ENCODE measurements around the gene CTCF. TPM values are rescaled to one million over a fixed set of nuclear protein-coding genes. Genes with fewer than 3 reads are reported as not detected.

CTCF gene
- total and polyA plus RNA-seq, 10 of the 15 experiments (the other 5 are each of a cell fraction or from before 2014, with no cell fraction given) = 9.1 to 55.0 (median 41.8) TPM

DNA sequence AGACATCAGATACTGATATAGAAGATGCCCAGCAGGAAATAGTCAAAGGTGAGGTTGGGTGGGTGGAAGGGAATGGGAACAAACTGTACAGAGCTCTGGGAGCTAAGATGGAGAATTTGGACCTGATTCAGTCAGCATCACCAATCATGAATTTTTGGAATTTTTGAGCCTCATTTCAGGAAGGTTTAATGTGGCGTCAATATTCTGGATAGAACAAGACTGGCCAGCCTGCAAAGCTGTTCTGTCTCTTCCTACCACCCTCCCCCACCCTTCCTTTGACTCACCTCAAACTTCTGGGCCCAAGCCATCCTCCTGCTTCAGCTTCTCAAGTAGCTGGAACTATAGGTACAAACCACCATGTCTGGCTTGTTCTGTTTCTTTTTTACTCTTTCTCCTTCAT is 32.6 kb downstream of the CTCF start (continued):
- TF ChIP-seq, protein P1, sequence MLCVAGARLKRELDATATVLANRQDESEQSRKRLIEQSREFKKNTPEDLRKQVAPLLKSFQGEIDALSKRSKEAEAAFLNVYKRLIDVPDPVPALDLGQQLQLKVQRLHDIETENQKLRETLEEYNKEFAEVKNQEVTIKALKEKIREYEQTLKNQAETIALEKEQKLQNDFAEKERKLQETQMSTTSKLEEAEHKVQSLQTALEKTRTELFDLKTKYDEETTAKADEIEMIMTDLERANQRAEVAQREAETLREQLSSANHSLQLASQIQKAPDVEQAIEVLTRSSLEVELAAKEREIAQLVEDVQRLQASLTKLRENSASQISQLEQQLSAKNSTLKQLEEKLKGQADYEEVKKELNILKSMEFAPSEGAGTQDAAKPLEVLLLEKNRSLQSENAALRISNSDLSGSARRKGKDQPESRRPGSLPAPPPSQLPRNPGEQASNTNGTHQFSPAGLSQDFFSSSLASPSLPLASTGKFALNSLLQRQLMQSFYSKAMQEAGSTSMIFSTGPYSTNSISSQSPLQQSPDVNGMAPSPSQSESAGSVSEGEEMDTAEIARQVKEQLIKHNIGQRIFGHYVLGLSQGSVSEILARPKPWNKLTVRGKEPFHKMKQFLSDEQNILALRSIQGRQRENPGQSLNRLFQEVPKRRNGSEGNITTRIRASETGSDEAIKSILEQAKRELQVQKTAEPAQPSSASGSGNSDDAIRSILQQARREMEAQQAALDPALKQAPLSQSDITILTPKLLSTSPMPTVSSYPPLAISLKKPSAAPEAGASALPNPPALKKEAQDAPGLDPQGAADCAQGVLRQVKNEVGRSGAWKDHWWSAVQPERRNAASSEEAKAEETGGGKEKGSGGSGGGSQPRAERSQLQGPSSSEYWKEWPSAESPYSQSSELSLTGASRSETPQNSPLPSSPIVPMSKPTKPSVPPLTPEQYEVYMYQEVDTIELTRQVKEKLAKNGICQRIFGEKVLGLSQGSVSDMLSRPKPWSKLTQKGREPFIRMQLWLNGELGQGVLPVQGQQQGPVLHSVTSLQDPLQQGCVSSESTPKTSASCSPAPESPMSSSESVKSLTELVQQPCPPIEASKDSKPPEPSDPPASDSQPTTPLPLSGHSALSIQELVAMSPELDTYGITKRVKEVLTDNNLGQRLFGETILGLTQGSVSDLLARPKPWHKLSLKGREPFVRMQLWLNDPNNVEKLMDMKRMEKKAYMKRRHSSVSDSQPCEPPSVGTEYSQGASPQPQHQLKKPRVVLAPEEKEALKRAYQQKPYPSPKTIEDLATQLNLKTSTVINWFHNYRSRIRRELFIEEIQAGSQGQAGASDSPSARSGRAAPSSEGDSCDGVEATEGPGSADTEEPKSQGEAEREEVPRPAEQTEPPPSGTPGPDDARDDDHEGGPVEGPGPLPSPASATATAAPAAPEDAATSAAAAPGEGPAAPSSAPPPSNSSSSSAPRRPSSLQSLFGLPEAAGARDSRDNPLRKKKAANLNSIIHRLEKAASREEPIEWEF (IDR thresholded peaks at IDR 0.05; ENCODE audit: insufficient replicate concordance, low read depth, low read length) = no peak

DNA sequence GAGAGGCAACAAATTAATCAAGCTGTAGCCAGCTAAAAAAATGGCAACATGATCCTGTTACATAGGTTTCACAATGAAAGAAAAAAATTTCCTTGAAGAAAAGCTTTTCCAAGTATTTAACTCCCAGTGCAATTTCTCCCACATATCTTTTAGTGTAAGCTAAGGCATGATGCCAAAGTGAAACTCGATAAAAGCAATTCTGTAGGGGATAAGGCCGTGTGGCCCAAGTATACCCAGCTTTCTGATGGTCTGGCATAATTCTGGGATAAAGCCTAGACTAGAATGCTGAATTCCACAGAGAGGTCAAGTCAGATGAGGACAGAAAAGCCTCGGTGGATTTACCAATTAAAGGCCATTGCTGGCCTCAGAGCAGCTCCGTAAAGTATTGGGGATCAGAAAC is 36.2 kb downstream of the CTCF start:
- Histone ChIP-seq H2AFZ (ENCODE audit: control insufficient read depth, low read depth, low read length) (no peak overlapping the region), H3K9me3 (replicated peaks; ENCODE audit: control insufficient read depth, insufficient read depth, low read length) (no peaks in the 10 kb centered on the region), H3K36me3 (ENCODE audit: control insufficient read depth in 2 of 2, insufficient read depth in 2 of 2, low read length in 1 of 2) (peaks cover 5 to 11% of the 10 kb centered on the region in 2 experiments), H3K4me1 (ENCODE audit: control insufficient read depth, insufficient read depth, low read length) (no peaks in the 10 kb centered on the region), H3K4me3 (no peak overlapping the region), H4K20me1 (ENCODE audit: control insufficient read depth, insufficient read depth) (no peaks in the 10 kb centered on the region), H3K79me2 (ENCODE audit: control insufficient read depth, insufficient read depth, low read length) (peaks cover 30% of the 10 kb centered on the region), H3K9ac (ENCODE audit: control insufficient read depth, insufficient read depth, low read length) (no peak overlapping the region), H3K27ac (ENCODE audit: control insufficient read depth, insufficient read depth) (no peak overlapping the region), H3K4me2 (ENCODE audit: control insufficient read depth, insufficient read depth) (no peak overlapping the region), H3K27me3 (replicated peaks in 1 of 2; ENCODE audit: control insufficient read depth in 2 of 2, insufficient read depth in 2 of 2, low read length in 1 of 2) (no peaks in the 10 kb centered on the region)
- intact Hi-C loops (cut with micrococcal nuclease; ENCODE audit: unreplicated experiment) = no loop called here
- WGBS (ENCODE audit: insufficient coverage, insufficient replicate concordance, low lambda C conversion rate, missing lambda C conversion rate) = 94% methylated on average over 4 of the region's 4 CpGs
- DNase-seq (ENCODE audit: low read depth, low spot score) (no peak), FAIRE-seq (no peak), ATAC-seq (no peak)
- TF ChIP-seq ZNF24 (IDR thresholded peaks at IDR 0.05) (no peak), RCOR1 (conservative IDR thresholded peaks at IDR 0.05; ENCODE audit: low read depth, low read length) (no peak), NBN (IDR thresholded peaks at IDR 0.05) (no peak), SMAD1 (IDR thresholded peaks at IDR 0.05; ENCODE audit: low read depth, partially characterized antibody) (no peak), NFXL1 (IDR thresholded peaks at IDR 0.05; ENCODE audit: borderline replicate concordance) (no peak), MTA2 (IDR thresholded peaks at IDR 0.05; ENCODE audit: low read depth) (no peak), TCF7 (IDR thresholded peaks at IDR 0.05; ENCODE audit: borderline replicate concordance) (no peak), CHD1 (IDR thresholded peaks at IDR 0.05; ENCODE audit: low read depth, low read length) (no peak)
- TF ChIP-seq, protein P2, sequence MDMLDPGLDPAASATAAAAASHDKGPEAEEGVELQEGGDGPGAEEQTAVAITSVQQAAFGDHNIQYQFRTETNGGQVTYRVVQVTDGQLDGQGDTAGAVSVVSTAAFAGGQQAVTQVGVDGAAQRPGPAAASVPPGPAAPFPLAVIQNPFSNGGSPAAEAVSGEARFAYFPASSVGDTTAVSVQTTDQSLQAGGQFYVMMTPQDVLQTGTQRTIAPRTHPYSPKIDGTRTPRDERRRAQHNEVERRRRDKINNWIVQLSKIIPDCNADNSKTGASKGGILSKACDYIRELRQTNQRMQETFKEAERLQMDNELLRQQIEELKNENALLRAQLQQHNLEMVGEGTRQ (IDR thresholded peaks at IDR 0.05; ENCODE audit: borderline replicate concordance, low read depth, low read length) = no peak
- RAD21 ChIA-PET (ENCODE audit: unreplicated experiment) = interaction anchor here (0.6 to 2.1 kb wide), 2 partner anchors 12 to 78 kb away, joined by 4 to 7 read pairs; no protein-coding TSS in a partner anchor
- no TSS peak for BruUV-seq (replicated peaks)
- SMC1A ChIA-PET (ENCODE audit: uncharacterized antibody, unreplicated experiment) = no interaction called here
- POLR2A ChIA-PET = interaction anchor here (0.6 kb wide), 1 partner anchor 33 kb away, joined by 8 read pairs; no protein-coding TSS in a partner anchor
- CTCF ChIA-PET = interaction anchor here (0.6 to 0.9 kb wide), 2 partner anchors 30 to 52 kb away, joined by 3 read pairs; no protein-coding TSS in a partner anchor
- in situ Hi-C loops (cut with MboI) = no loop called here
